SK-N-SH (cell line): ENCODE results near the gene ATP2B1. TPM values are rescaled to one million over a fixed set of nuclear protein-coding genes. Genes with fewer than 3 reads are reported as not detected.

ENCODE experiments used
- CTCF ChIA-PET: fragments of 300-600, 350-600 bp; formaldehyde crosslinking; extraction: SDS; loops from one replicate; lab custom pipeline; 2021; lab: Yijun Ruan, JAX
- POLR2A ChIA-PET: fragments of 350-600 bp; sonication (Branson Sonifier 250); formaldehyde crosslinking; extraction: SDS; loops from one replicate; lab custom pipeline; 2020; ENCODE audit warnings: antibody characterized with exemption, inconsistent platforms; lab: Yijun Ruan, JAX
- DNase-seq: peaks from one replicate; pipeline ENCODE4 v3.0.0; 2012
- H2AFZ ChIP-seq: fragments of 200-600 bp; sonication (generic); 2 replicates; pipeline ENCODE4 v1.8.1; 2016; ENCODE audit warnings: antibody characterized with exemption, mild to moderate bottlenecking, low read depth
- H3F3A ChIP-seq: fragments of 200-600 bp; sonication (generic); replicated peaks from 2 replicates; pipeline ENCODE3; 2016; ENCODE audit warnings: antibody characterized with exemption, mild to moderate bottlenecking; ENCODE audit not compliant: insufficient read depth
- H3K27ac ChIP-seq, 2 experiments: fragments of 200-500 bp in 1 of 2; fragments of 200-600 bp in 1 of 2; sonication (Bioruptor generic) in 1 of 2; sonication (generic), shearing (Covaris generic) in 1 of 2; 2 replicates each; pipeline versions ENCODE4 v1.5.1 to v1.6.1; 2014 to 2016; ENCODE audit warnings: low read depth in 2 of 2, inconsistent platforms in 1 of 2, low read length in 1 of 2, mild to moderate bottlenecking in 1 of 2, mixed read lengths in 1 of 2
- H3K27me3 ChIP-seq: fragments of 200-600 bp; sonication (generic), shearing (Covaris generic); 2 replicates; pipeline ENCODE4 v1.6.1; 2016; ENCODE audit warnings: mixed run types; ENCODE audit not compliant: insufficient read depth
- H3K36me3 ChIP-seq, 2 experiments: fragments of 200-500 bp in 1 of 2; fragments of 200-600 bp in 1 of 2; sonication (Bioruptor generic) in 1 of 2; sonication (generic) in 1 of 2; replicated peaks in 1 of 2; 2 replicates each; pipeline versions ENCODE3 to v1.5.1; 2014 to 2016; ENCODE audit warnings: low read length in 1 of 2, mild to moderate bottlenecking in 1 of 2; ENCODE audit not compliant: insufficient read depth in 2 of 2, control insufficient read depth in 1 of 2
- H3K4me1 ChIP-seq, 2 experiments: fragments of 200-500 bp in 1 of 2; fragments of 200-600 bp in 1 of 2; sonication (Bioruptor generic) in 1 of 2; sonication (generic), shearing (Covaris generic) in 1 of 2; 2 replicates each; pipeline versions ENCODE4 v1.5.1 to v1.6.1; 2014 to 2016; ENCODE audit warnings: low read depth in 1 of 2, low read length in 1 of 2, mixed run types in 1 of 2; ENCODE audit not compliant: insufficient read depth in 2 of 2, control insufficient read depth in 1 of 2
- H3K4me2 ChIP-seq: fragments of 200-600 bp; sonication (generic), shearing (Covaris generic); 2 replicates; pipeline ENCODE4 v1.6.1; 2017; ENCODE audit warnings: mixed run types
- H3K4me3 ChIP-seq, 2 experiments: fragments of 200-500 bp in 1 of 2; fragments of 200-600 bp in 1 of 2; sonication (Bioruptor generic) in 1 of 2; sonication (generic), shearing (Covaris generic) in 1 of 2; 2 replicates each; pipeline versions ENCODE4 v1.5.1 to v1.8.1; 2014 to 2016; ENCODE audit warnings: low read depth in 2 of 2, inconsistent platforms in 1 of 2, low read length in 1 of 2, mild to moderate bottlenecking in 1 of 2, mixed read lengths in 1 of 2, moderate library complexity in 1 of 2
- H3K79me2 ChIP-seq: fragments of 200-600 bp; sonication (generic); 2 replicates; pipeline ENCODE4 v1.8.1; 2017; ENCODE audit warnings: mild to moderate bottlenecking; ENCODE audit not compliant: insufficient read depth
- H3K9ac ChIP-seq: fragments of 200-600 bp; sonication (generic); 2 replicates; pipeline ENCODE4 v1.6.1; 2017; ENCODE audit warnings: mixed run types
- H3K9me2 ChIP-seq: fragments of 200-600 bp; sonication (generic); 2 replicates; pipeline ENCODE4 v1.6.1; 2017; ENCODE audit warnings: mixed run types
- H3K9me3 ChIP-seq: fragments of 200-600 bp; sonication (generic); 2 replicates; pipeline ENCODE4 v1.6.1; 2017; ENCODE audit warnings: mixed run types, mild to moderate bottlenecking, moderate library complexity
- H4K20me1 ChIP-seq: fragments of 200-600 bp; sonication (generic); 2 replicates; pipeline ENCODE4 v1.6.1; 2017; ENCODE audit warnings: mild to moderate bottlenecking, mixed run types; ENCODE audit not compliant: insufficient read depth
- CHD2 ChIP-seq: fragments of 150-350 bp; IDR thresholded peaks from 2 replicates; pipeline ENCODE4 v1.6.1; 2018; ENCODE audit warnings: low read length; ENCODE audit not compliant: partially characterized antibody
- EP300 ChIP-seq, 2 experiments: IDR thresholded peaks; 2 replicates each; pipeline versions ENCODE4 v1.4.0 to v1.6.1; 2012; ENCODE audit warnings: borderline replicate concordance in 1 of 2, low read depth in 1 of 2, low read length in 1 of 2
- FOXJ3 ChIP-seq: sonication (generic); formaldehyde crosslinking; IDR thresholded peaks from 2 replicates; pipeline ENCODE4 v1.5.1; 2020; ENCODE audit warnings: mild to moderate bottlenecking, missing genetic modification reagents
- FOXM1 ChIP-seq: IDR thresholded peaks from 2 replicates; pipeline ENCODE4 v1.4.0; 2012; ENCODE audit warnings: low read depth, mild to moderate bottlenecking
- MEF2A ChIP-seq: IDR thresholded peaks from 2 replicates; pipeline ENCODE4 v1.4.0; 2012; ENCODE audit warnings: low read depth, borderline replicate concordance
- MXI1 ChIP-seq: IDR thresholded peaks from 2 replicates; pipeline ENCODE4 v1.6.1; 2012; ENCODE audit warnings: mild to moderate bottlenecking, low read depth, low read length, improper control_type of control experiment
- NFIC ChIP-seq: IDR thresholded peaks from 2 replicates; pipeline ENCODE4 v1.4.0; 2012; ENCODE audit warnings: borderline replicate concordance
- RAD21 ChIP-seq: IDR thresholded peaks from 2 replicates; pipeline ENCODE4 v1.6.1; 2012; ENCODE audit warnings: mild to moderate bottlenecking, low read length
- RCOR1 ChIP-seq: fragments of 150-350 bp; IDR thresholded peaks from 2 replicates; pipeline ENCODE4 v1.6.1; 2017; ENCODE audit warnings: antibody characterized with exemption, low read length
- RFX5 ChIP-seq: IDR thresholded peaks from 2 replicates; pipeline ENCODE4 v1.6.1; 2012; ENCODE audit warnings: mild to moderate bottlenecking, improper control_type of control experiment, low read length
- SIN3A ChIP-seq: IDR thresholded peaks from 2 replicates; pipeline ENCODE4 v1.6.1; 2012; ENCODE audit warnings: low read depth, mild to moderate bottlenecking, low read length, moderate library complexity, borderline replicate concordance
- SMC3 ChIP-seq: IDR thresholded peaks from 2 replicates; pipeline ENCODE4 v1.6.1; 2012; ENCODE audit warnings: low read depth, low read length, improper control_type of control experiment
- TCF12 ChIP-seq: IDR thresholded peaks from 2 replicates; pipeline ENCODE4 v1.4.0; 2012
- YY1 ChIP-seq: IDR thresholded peaks from 2 replicates; pipeline ENCODE4 v1.4.0; 2012; ENCODE audit warnings: low read depth, mild to moderate bottlenecking
- WGBS: methylation state at CpG from one replicate; pipeline ENCODE4 v1.1.6; 2017; ENCODE audit warnings: low lambda C conversion rate; 5-methylcytosine and 5-hydroxymethylcytosine counted together
- polyA plus RNA-seq, 3 experiments: library from polyadenylated mRNA; depleted of rRNA; stranded (reverse); fragments of >200 nt; gene quantifications; 2 replicates each; pipeline ENCODE4 v1.2.3, GENCODE V29; 2012
- TF ChIP-seq, protein P1 (sequence below): IDR thresholded peaks from 2 replicates; pipeline ENCODE4; 2012
- TF ChIP-seq, protein P2 (sequence below): fragments of 200-600 bp; sonication (generic); IDR thresholded peaks from 2 replicates; pipeline ENCODE4 v1.6.1; 2017; ENCODE audit warnings: antibody characterized with exemption, mild to moderate bottlenecking, moderate library complexity
- TF ChIP-seq, protein P3 (sequence below): IDR thresholded peaks from 2 replicates; pipeline ENCODE4 v1.4.0; 2012; ENCODE audit warnings: low read depth, borderline replicate concordance

The ATP2B1 gene
- polyA plus RNA-seq, 1 of the 3 experiments (the other 2 are of a cell fraction): 4.3 TPM

DNA sequence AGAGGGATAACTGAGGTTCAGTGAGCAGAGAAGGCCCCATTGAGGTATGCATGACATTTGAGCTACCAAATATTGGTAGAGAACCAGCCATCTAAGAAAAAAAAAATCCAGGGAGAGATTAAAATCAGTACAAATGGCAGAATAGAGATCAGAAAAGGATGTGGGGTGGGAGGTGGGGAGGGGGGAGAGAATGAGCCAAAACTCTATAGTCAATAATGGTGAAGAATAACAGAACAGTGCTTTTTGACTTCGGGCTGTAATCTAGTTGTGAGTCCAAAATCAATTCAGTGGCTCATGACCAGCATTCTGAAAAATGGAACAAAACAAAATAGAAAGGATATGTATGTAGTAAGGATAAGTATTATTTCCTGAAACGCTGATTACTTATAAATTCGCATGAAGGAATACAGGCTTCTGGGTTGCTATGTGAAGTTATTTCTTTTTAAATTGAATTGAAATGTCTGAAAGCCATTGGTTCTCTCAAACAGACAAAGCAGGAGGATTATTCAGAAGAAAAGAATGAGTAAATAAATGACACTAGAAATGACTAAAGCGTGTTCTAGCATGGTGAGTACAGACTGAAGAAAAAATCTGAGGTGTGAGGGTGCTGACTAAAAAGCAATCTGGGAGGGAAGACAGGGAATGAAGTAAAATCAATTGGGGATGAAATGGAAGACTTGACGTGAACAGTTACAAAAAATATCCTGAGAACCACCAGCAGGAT is 72.4 kb downstream of the ATP2B1 start:
- Histone ChIP-seq H3K9me3 (no peaks in the 10 kb centered on the region), H3K27me3 (no peaks in the 10 kb centered on the region), H2AFZ (no peak overlapping the region), H3K79me2 (no peaks in the 10 kb centered on the region), H3K4me1 (no peaks in the 10 kb centered on the region), H3K27ac (no peak overlapping the region), H3K36me3 (peaks cover 11 to 22% of the 10 kb centered on the region in 2 experiments), H3K9ac (no peak overlapping the region), H3F3A (no peaks in the 10 kb centered on the region)
- no peak for DNase-seq
- 81% methylated on average over 5 of the region's 5 CpGs for WGBS
- POLR2A ChIA-PET: no interaction called here
- CTCF ChIA-PET: interaction anchor here (2.3 kb wide), 1 partner anchor 11 kb away, joined by 7 read pairs; no protein-coding TSS in a partner anchor
- TF ChIP-seq RCOR1 (no peak), CHD2 (no peak), YY1 (no peak), MXI1 (no peak)
- TF ChIP-seq, all 33 proteins: peak for 0
- no peaks in the 10 kb centered on the region for H3K9me2 ChIP-seq
- H3K4me2 ChIP-seq: no peak overlapping the region
- no peaks in the 10 kb centered on the region for H4K20me1 ChIP-seq
- H3K4me3 ChIP-seq: no peak overlapping the region

DNA sequence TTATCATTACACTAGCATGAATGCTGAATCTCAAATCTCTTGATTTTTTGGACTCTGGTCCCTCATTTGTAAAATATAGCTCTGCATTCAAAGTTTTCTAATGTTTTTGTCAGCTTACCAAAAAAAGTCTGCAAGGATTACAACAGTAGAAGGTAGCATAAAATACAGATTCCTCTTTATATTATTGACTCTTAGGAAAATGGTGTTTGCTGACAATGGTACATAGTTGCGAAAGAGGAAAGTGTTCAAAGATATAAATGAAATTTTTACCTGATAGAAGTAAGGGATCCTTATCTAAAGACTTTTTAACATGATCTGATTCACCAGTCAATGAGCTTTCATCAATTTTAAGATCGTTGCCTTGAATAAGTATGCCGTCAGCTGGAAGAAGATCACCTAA is 74.1 kb downstream of the ATP2B1 start:
- no peaks in the 10 kb centered on the region for H4K20me1 ChIP-seq
- no peak overlapping the region for H3K9ac ChIP-seq
- no peak overlapping the region for H3K4me3 ChIP-seq
- H3K4me2 ChIP-seq: no peak overlapping the region
- H3K36me3 ChIP-seq: peaks cover 11 to 30% of the 10 kb centered on the region in 2 experiments
- H3K9me2 ChIP-seq: no peaks in the 10 kb centered on the region
- H3K4me1 ChIP-seq: no peaks in the 10 kb centered on the region
- no peaks in the 10 kb centered on the region for H3K27me3 ChIP-seq
- no peak for TF ChIP-seq CHD2
- H3K9me3 ChIP-seq: no peaks in the 10 kb centered on the region
- no peak overlapping the region for H3K27ac ChIP-seq
- no peaks in the 10 kb centered on the region for H3K79me2 ChIP-seq
- ChIA-PET CTCF (interaction anchor here (0.8 kb wide), 1 partner anchor 10 kb away, joined by 4 read pairs; no protein-coding TSS in a partner anchor), POLR2A (interaction anchor here (0.5 kb wide), 1 partner anchor 1779 kb away, joined by 3 read pairs; no protein-coding TSS in a partner anchor)
- WGBS: 88% methylated on average over 3 of the region's 3 CpGs
- no peak for DNase-seq
- no peaks in the 10 kb centered on the region for H3F3A ChIP-seq
- no peak overlapping the region for H2AFZ ChIP-seq

DNA sequence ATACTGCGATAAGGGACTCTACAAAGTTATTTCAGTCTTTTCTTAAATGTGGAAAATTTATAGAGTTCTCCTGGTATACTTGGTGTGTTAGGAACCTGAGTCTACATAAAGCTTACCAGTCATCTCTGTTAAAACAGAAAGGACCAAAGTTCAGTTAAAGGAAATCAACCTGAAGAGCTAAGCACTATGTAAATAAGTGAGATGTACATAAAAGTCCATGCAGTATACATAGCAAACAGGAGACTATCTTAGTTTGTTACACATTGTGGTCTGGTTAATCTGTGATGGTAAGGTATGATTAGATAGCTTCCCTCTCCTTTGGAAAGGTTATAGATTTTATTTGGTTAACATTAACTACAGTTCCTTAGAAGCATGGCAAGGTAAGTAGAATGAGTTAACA is 75.9 kb downstream of the ATP2B1 start:
- Histone ChIP-seq H3K4me1 (no peaks in the 10 kb centered on the region), H2AFZ (no peak overlapping the region), H3K9me3 (no peaks in the 10 kb centered on the region), H3K27me3 (no peaks in the 10 kb centered on the region), H3K9me2 (no peaks in the 10 kb centered on the region), H3K4me2 (no peak overlapping the region), H3K27ac (no peak overlapping the region), H3K9ac (no peak overlapping the region), H4K20me1 (no peaks in the 10 kb centered on the region), H3K36me3 (peaks cover 13 to 39% of the 10 kb centered on the region in 2 experiments), H3K79me2 (no peaks in the 10 kb centered on the region), H3K4me3 (no peak overlapping the region), H3F3A (no peaks in the 10 kb centered on the region)
- no peak for TF ChIP-seq NFIC
- no peak for TF ChIP-seq FOXM1
- TF ChIP-seq FOXJ3: no peak
- TF ChIP-seq, protein P1, sequence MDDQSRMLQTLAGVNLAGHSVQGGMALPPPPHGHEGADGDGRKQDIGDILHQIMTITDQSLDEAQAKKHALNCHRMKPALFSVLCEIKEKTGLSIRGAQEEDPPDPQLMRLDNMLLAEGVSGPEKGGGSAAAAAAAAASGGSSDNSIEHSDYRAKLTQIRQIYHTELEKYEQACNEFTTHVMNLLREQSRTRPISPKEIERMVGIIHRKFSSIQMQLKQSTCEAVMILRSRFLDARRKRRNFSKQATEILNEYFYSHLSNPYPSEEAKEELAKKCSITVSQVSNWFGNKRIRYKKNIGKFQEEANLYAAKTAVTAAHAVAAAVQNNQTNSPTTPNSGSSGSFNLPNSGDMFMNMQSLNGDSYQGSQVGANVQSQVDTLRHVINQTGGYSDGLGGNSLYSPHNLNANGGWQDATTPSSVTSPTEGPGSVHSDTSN: no peak
- no peak for TF ChIP-seq EP300 (IDR thresholded peaks at IDR 0.05; ENCODE audit: borderline replicate concordance in 1 of 2, low read depth in 1 of 2, low read length in 1 of 2)
- TF ChIP-seq, protein P2, sequence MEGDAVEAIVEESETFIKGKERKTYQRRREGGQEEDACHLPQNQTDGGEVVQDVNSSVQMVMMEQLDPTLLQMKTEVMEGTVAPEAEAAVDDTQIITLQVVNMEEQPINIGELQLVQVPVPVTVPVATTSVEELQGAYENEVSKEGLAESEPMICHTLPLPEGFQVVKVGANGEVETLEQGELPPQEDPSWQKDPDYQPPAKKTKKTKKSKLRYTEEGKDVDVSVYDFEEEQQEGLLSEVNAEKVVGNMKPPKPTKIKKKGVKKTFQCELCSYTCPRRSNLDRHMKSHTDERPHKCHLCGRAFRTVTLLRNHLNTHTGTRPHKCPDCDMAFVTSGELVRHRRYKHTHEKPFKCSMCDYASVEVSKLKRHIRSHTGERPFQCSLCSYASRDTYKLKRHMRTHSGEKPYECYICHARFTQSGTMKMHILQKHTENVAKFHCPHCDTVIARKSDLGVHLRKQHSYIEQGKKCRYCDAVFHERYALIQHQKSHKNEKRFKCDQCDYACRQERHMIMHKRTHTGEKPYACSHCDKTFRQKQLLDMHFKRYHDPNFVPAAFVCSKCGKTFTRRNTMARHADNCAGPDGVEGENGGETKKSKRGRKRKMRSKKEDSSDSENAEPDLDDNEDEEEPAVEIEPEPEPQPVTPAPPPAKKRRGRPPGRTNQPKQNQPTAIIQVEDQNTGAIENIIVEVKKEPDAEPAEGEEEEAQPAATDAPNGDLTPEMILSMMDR: no peak
- TF ChIP-seq RFX5: no peak
- TF ChIP-seq SMC3: no peak
- no peak for TF ChIP-seq RAD21
- no peak for TF ChIP-seq MEF2A
- TF ChIP-seq SIN3A: no peak
- TF ChIP-seq RCOR1: no peak
- TF ChIP-seq, protein P3, sequence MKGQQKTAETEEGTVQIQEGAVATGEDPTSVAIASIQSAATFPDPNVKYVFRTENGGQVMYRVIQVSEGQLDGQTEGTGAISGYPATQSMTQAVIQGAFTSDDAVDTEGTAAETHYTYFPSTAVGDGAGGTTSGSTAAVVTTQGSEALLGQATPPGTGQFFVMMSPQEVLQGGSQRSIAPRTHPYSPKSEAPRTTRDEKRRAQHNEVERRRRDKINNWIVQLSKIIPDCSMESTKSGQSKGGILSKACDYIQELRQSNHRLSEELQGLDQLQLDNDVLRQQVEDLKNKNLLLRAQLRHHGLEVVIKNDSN: no peak
- no peak for TF ChIP-seq TCF12
- no peak for DNase-seq
- 90% methylated on average over 1 of the region's 1 CpG for WGBS
- CTCF ChIA-PET: no interaction called here
- POLR2A ChIA-PET: no interaction called here
